ENCODE measurements around the gene MACROD1. TPM values are rescaled to one million over a fixed set of nuclear protein-coding genes. Genes with fewer than 3 reads are reported as not detected.

MACROD1 gene
- total and polyA plus RNA-seq, 9 of the 15 experiments (the other 6 are each of a cell fraction or from before 2014, with no cell fraction given): 1.1 to 60.0 (median 26.4) TPM

DNA sequence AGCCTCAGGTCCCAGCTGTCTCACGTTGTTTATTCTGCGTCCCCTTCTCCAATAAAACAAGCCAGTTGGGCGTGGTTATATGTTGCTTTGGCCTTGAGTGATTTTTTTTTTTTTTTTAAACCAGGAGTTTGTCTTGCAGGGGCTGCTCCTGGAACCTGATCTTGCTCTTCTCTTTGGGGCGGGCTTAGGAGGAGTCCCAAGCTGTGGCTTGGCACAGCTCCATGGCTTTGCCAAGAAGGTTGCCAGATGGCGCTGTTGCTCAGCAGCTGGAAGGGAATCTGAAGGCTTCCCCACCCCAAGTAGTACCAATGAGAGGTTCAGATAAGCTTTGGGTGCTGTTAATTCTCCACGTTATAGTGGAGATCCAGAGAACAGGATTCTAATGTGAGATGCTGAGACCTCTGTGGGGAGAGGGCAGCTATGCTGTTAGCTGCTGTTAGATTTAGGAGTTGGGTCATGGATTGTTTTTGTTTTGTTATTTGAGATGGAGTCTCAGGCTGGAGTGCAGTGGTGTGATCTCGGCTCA is 38.6 kb upstream of the MACROD1 start (continued):
- TF ChIP-seq FOXP4 (CRISPR knock-in tag; IDR thresholded peaks at IDR 0.05; ENCODE audit: borderline replicate concordance) (no peak), TCF3 (CRISPR knock-in tag; IDR thresholded peaks at IDR 0.05) (peak; percentile 29; the same call in 1 of the 2 replicates), KLF10 (CRISPR knock-in tag; IDR thresholded peaks at IDR 0.05) (no peak), DNMT1 (IDR thresholded peaks at IDR 0.05) (no peak), C11orf30 (IDR thresholded peaks at IDR 0.05; ENCODE audit: low read depth) (no peak), ZNF589 (CRISPR knock-in tag; IDR thresholded peaks at IDR 0.05; ENCODE audit: low read depth) (no peak), RCOR1 (IDR thresholded peaks at IDR 0.05; ENCODE audit: borderline replicate concordance in 1 of 2, low read depth in 2 of 2, low read length in 2 of 2) (peak in 1 of 2 experiments; percentile 70; a peak in 2 of 4 replicates), ATF3 (IDR thresholded peaks at IDR 0.05) (no peak), ATF3 (CRISPR knock-in tag; conservative IDR thresholded peaks at IDR 0.05) (no peak), MXI1 (IDR thresholded peaks at IDR 0.05; ENCODE audit: low read depth, low read length) (0 out of 2 replicates have a peak, but pooled peaks have one; percentile 31), HOMEZ (CRISPR knock-in tag; IDR thresholded peaks at IDR 0.05) (no peak), HNRNPL (IDR thresholded peaks at IDR 0.05; ENCODE audit: low read depth, low read length) (no peak), CBFA2T3 (IDR thresholded peaks at IDR 0.05) (no peak), ARID3B (CRISPR knock-in tag; IDR thresholded peaks at IDR 0.05; ENCODE audit: borderline replicate concordance) (no peak)
- TF ChIP-seq, protein P1, sequence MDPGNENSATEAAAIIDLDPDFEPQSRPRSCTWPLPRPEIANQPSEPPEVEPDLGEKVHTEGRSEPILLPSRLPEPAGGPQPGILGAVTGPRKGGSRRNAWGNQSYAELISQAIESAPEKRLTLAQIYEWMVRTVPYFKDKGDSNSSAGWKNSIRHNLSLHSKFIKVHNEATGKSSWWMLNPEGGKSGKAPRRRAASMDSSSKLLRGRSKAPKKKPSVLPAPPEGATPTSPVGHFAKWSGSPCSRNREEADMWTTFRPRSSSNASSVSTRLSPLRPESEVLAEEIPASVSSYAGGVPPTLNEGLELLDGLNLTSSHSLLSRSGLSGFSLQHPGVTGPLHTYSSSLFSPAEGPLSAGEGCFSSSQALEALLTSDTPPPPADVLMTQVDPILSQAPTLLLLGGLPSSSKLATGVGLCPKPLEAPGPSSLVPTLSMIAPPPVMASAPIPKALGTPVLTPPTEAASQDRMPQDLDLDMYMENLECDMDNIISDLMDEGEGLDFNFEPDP (CRISPR knock-in tag; IDR thresholded peaks at IDR 0.05): no peak
- TF ChIP-seq, protein P2, sequence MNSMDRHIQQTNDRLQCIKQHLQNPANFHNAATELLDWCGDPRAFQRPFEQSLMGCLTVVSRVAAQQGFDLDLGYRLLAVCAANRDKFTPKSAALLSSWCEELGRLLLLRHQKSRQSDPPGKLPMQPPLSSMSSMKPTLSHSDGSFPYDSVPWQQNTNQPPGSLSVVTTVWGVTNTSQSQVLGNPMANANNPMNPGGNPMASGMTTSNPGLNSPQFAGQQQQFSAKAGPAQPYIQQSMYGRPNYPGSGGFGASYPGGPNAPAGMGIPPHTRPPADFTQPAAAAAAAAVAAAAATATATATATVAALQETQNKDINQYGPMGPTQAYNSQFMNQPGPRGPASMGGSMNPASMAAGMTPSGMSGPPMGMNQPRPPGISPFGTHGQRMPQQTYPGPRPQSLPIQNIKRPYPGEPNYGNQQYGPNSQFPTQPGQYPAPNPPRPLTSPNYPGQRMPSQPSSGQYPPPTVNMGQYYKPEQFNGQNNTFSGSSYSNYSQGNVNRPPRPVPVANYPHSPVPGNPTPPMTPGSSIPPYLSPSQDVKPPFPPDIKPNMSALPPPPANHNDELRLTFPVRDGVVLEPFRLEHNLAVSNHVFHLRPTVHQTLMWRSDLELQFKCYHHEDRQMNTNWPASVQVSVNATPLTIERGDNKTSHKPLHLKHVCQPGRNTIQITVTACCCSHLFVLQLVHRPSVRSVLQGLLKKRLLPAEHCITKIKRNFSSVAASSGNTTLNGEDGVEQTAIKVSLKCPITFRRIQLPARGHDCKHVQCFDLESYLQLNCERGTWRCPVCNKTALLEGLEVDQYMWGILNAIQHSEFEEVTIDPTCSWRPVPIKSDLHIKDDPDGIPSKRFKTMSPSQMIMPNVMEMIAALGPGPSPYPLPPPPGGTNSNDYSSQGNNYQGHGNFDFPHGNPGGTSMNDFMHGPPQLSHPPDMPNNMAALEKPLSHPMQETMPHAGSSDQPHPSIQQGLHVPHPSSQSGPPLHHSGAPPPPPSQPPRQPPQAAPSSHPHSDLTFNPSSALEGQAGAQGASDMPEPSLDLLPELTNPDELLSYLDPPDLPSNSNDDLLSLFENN (IDR thresholded peaks at IDR 0.05; ENCODE audit: low read depth in 2 of 2, low read length in 2 of 2): peak in 1 of 2 experiments; percentile 46; a peak in 1 of 4 replicates
